GM21381 (cell line): ENCODE data around the gene PABPC5.

ENCODE experiments used
- ATAC-seq: cut with Tn5 transposase; IDR thresholded peaks from one replicate; pipeline ENCODE4 v1.9.1; 2021; ENCODE audit warnings: mild to moderate bottlenecking, moderate library complexity; ENCODE audit not compliant: unreplicated experiment

The PABPC5 gene

GRCh38 chrX:91434351-91435168 is at the start of gene PABPC5:
Gene PABPC5, plus strand, starts transcription at chrX:91434839. Its CDS starts 739 bp downstream, at chrX:91435578.
- no peak for ATAC-seq

DNA sequence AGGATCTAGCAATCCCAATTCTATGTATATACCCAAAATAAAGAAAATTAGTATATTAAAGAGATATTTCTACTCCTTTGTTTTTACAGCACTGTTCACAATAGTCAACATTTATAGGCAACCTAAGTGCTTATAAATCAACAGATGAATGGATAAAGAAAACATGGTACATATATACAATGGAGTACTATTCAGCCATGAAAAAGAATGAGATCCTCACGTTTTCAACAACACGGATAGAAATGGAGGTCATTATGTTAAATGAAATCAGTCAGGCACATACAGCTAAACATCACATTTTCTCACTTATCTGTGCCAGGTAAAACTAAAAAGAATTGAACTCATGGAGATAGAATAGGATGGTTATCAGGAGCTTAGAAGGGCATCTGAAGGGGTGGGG is 45.6 kb upstream of the PABPC5 start:
- no peak for ATAC-seq

DNA sequence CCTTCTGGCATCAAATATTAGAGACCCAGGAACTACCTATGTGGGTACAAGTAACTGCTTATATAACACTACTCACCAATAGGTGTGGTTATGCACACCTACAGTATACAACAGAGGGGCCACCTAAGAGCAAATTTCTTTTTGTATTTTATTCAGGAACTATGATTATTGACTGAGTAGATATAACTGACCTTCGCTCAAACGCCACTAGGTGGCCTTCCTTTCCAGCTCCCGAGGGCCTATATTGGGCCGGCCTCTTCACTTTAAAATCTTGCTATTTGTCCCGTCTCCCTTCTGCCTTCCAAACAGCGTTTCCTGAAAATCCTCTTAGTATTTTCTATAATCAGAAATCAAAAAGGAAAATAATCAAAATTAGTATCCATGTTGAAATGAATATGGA is 19.9 kb upstream of the PABPC5 start:
- no peak for ATAC-seq

DNA sequence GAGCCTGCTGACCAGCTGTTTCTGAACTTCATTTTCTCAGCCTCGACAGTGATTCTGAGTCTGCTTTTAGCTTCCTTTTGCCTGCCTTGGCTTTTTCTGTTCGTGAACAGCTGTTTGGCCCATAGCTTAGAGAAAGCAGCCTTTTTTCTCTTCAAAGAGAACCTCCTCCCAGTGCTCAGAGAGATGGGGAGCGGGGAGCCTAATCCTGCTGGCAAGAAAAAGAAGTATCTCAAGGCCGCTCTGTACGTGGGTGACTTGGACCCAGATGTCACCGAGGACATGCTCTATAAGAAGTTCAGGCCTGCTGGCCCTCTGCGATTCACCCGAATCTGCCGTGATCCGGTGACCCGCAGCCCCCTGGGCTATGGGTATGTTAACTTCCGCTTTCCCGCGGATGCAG is 756 bp downstream of the PABPC5 start:
- no peak for ATAC-seq
